Gastrocnemius medialis (tissue), 4 donors: ENCODE results near the gene MEPCE.

Source experiments
- POLR2A ChIP-seq, 2 donors: fragments of 450-650 bp; IDR thresholded peaks; one replicate each; pipeline ENCODE4 v1.6.1; 2017; ENCODE audit warnings: antibody characterized with exemption in 2 of 2, mild to moderate bottlenecking in 2 of 2, moderate library complexity in 2 of 2
- TF ChIP-seq, protein P1 (sequence below), 5 experiments: fragments of 450-650 bp in 3 of 5; fragments of 200-600 bp in 2 of 5; sonication (generic) in 2 of 5; IDR thresholded peaks in 4 of 5; conservative IDR thresholded peaks in 1 of 5; 1 replicate in 4 of 5; 2 replicates in 1 of 5; pipeline ENCODE4 v1.5.1; 2016 to 2019; ENCODE audit warnings: antibody characterized with exemption in 5 of 5, mild to moderate bottlenecking in 3 of 5, moderate library complexity in 3 of 5

- TF ChIP-seq, protein P1, sequence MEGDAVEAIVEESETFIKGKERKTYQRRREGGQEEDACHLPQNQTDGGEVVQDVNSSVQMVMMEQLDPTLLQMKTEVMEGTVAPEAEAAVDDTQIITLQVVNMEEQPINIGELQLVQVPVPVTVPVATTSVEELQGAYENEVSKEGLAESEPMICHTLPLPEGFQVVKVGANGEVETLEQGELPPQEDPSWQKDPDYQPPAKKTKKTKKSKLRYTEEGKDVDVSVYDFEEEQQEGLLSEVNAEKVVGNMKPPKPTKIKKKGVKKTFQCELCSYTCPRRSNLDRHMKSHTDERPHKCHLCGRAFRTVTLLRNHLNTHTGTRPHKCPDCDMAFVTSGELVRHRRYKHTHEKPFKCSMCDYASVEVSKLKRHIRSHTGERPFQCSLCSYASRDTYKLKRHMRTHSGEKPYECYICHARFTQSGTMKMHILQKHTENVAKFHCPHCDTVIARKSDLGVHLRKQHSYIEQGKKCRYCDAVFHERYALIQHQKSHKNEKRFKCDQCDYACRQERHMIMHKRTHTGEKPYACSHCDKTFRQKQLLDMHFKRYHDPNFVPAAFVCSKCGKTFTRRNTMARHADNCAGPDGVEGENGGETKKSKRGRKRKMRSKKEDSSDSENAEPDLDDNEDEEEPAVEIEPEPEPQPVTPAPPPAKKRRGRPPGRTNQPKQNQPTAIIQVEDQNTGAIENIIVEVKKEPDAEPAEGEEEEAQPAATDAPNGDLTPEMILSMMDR (IDR thresholded peaks at IDR 0.05 in 4 of 5, conservative IDR thresholded peaks at IDR 0.05 in 1 of 5) = no peak
- no peak for TF ChIP-seq POLR2A (IDR thresholded peaks at IDR 0.05)
These were observed 1.9 kb upstream of the MEPCE start for GRCh38 chr7:100427762-100428198.
